ENCODE measurements around the gene STX2. TPM values are rescaled to one million over a fixed set of nuclear protein-coding genes. Genes with fewer than 3 reads are reported as not detected.

The STX2 gene
- total and polyA plus RNA-seq, 8 donors: 18.1 to 36.9 (median 30.8) TPM

GRCh38 chr12:130743606-130744005 lies 95.4 kb downstream of the STX2 start:
- no peaks in the 10 kb centered on the region for H3K4me1 ChIP-seq
- intact Hi-C loops (cut with DNase I): no loop called here
- H3K36me3 ChIP-seq: no peaks in the 10 kb centered on the region
- H3K27me3 ChIP-seq: peaks cover 0 to 30% of the 10 kb centered on the region in 2 donors
- TF ChIP-seq, protein P1, sequence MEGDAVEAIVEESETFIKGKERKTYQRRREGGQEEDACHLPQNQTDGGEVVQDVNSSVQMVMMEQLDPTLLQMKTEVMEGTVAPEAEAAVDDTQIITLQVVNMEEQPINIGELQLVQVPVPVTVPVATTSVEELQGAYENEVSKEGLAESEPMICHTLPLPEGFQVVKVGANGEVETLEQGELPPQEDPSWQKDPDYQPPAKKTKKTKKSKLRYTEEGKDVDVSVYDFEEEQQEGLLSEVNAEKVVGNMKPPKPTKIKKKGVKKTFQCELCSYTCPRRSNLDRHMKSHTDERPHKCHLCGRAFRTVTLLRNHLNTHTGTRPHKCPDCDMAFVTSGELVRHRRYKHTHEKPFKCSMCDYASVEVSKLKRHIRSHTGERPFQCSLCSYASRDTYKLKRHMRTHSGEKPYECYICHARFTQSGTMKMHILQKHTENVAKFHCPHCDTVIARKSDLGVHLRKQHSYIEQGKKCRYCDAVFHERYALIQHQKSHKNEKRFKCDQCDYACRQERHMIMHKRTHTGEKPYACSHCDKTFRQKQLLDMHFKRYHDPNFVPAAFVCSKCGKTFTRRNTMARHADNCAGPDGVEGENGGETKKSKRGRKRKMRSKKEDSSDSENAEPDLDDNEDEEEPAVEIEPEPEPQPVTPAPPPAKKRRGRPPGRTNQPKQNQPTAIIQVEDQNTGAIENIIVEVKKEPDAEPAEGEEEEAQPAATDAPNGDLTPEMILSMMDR (IDR thresholded peaks at IDR 0.05): no peak
- H3K27ac ChIP-seq: no peak overlapping the region
- DNase-seq (no peak), ATAC-seq (no peak)
- no peaks in the 10 kb centered on the region for H3K9me3 ChIP-seq
- H3K4me3 ChIP-seq: no peak overlapping the region

GRCh38 chr12:130743176-130743575 lies 95.9 kb downstream of the STX2 start:
- H3K36me3 ChIP-seq: no peaks in the 10 kb centered on the region
- TF ChIP-seq, protein P1 (IDR thresholded peaks at IDR 0.05): no peak
- no peaks in the 10 kb centered on the region for H3K9me3 ChIP-seq
- no peak for ATAC-seq
- no peaks in the 10 kb centered on the region for H3K4me1 ChIP-seq
- no peak overlapping the region for H3K4me3 ChIP-seq
- intact Hi-C loops (cut with DNase I): no loop called here
- peaks cover 0 to 32% of the 10 kb centered on the region in 2 donors for H3K27me3 ChIP-seq
- DNase-seq: no peak
- no peak overlapping the region for H3K27ac ChIP-seq

DNA sequence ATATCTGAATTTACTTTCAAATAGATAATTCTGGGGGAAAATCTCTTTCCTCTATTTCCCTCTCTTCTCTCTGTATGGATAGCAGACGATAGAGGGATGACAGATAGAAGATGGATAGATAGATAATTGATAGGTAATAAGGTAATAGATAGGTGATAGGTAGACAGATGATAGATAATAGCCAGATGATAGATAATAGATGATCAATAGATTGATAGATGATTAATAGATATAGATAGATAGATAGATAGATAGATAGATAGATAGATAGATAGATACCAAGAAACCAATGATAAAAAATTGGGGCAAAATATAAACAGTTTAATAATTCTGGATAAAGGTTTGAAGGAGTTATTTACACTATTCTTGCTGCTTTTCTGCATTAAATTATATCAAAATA lies 96.3 kb downstream of the STX2 start:
- Histone ChIP-seq H3K4me1 (no peaks in the 10 kb centered on the region), H3K4me3 (no peak overlapping the region), H3K27me3 (peaks cover 0 to 33% of the 10 kb centered on the region in 2 donors), H3K27ac (no peak overlapping the region), H3K36me3 (no peaks in the 10 kb centered on the region), H3K9me3 (no peaks in the 10 kb centered on the region)
- intact Hi-C loops (cut with DNase I): no loop called here
- TF ChIP-seq, protein P1 (IDR thresholded peaks at IDR 0.05): no peak
- ATAC-seq: no peak
- DNase-seq: no peak

DNA sequence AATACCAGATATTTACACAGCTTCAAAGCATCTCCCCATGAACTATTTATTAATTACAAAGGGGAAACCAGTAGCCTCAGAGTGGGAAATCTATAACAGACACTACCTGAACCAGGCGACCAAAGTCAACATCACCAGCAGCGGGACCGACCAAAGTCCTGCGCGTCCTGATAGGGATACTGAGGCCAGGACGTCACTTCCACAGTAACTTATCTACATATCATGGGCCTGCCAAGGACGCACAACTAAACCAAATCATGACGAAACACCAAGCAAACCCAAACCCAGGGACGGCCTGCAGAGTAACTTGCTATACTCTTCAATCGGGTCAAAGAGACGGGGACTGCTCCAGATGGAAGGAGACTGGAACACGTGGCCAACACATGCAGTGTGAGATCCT lies 96.9 kb downstream of the STX2 start:
- Histone ChIP-seq H3K36me3 (no peaks in the 10 kb centered on the region), H3K4me1 (no peaks in the 10 kb centered on the region), H3K27me3 (peaks cover 0 to 32% of the 10 kb centered on the region in 2 donors), H3K4me3 (no peak overlapping the region), H3K27ac (no peak overlapping the region), H3K9me3 (no peaks in the 10 kb centered on the region)
- intact Hi-C loops (cut with DNase I): no loop called here
- ATAC-seq (no peak), DNase-seq (no peak)
- TF ChIP-seq, protein P1 (IDR thresholded peaks at IDR 0.05): no peak

Other genes starting within 250 kb of the STX2 start
- under 1 TPM; 0.42 to 0.58 TPM for gene RIMBP2, start 123.0 kb downstream of the STX2 start, total RNA-seq
- 10 to 100 TPM; 14.6 to 19.0 (median 17.2) TPM for gene RIMBP2, start 123.0 kb downstream of the STX2 start, polyA plus RNA-seq (ENCODE audit: insufficient read length in 6 of 6)
- 100 to 1,000 TPM; 431 to 653 TPM for gene RAN, start 32.8 kb upstream of the STX2 start, total RNA-seq
- 100 to 1,000 TPM; 529 to 665 (median 563) TPM for gene RAN, start 32.8 kb upstream of the STX2 start, polyA plus RNA-seq (ENCODE audit: insufficient read length in 6 of 6)
- gene ADGRD1, start 114.7 kb upstream of the STX2 start, total RNA-seq: 100 to 1,000 TPM in 1 of 2 donors, 10 to 100 TPM in 1; 70.2 to 167 TPM
- 10 to 100 TPM; 25.6 to 44.5 (median 31.5) TPM for gene ADGRD1, start 114.7 kb upstream of the STX2 start, polyA plus RNA-seq (ENCODE audit: insufficient read length in 6 of 6)